NT2/D1 (cell line): ENCODE measurements around the gene BTBD10.

Experiments used
- SUZ12 ChIP-seq: IDR thresholded peaks from 2 replicates; pipeline ENCODE4 v1.6.1; 2011; ENCODE audit not compliant: insufficient read length, insufficient read depth; ENCODE audit errors: extremely low read depth
- YY1 ChIP-seq: IDR thresholded peaks from 2 replicates; pipeline ENCODE4 v1.6.1; 2011; ENCODE audit not compliant: insufficient read length, insufficient read depth
- ZNF274 ChIP-seq: IDR thresholded peaks from 2 replicates; pipeline ENCODE4 v1.6.1; 2011; ENCODE audit warnings: mild to moderate bottlenecking, low read depth, low read length

DNA sequence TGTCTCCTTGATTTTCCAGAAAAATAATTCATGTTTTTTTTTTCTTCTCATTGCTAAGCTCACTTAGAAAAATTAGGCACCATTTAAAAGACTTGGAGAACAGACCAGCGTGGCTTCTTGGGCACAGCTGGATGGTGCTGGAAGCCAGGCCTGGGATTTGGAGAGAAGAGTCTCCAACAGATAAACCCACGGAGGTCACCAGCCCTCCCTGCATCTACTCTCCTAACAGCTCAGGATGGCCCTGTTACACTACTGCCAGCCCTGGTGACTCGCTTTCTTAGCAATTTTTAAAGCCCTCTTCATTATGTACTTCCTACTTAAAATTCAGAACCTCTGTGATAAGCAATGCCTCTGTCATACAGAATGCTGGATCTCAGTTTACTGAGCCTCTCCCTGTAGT, 31.0 kb upstream of the BTBD10 start:
- no peak for TF ChIP-seq ZNF274
- no peak for TF ChIP-seq SUZ12
- no peak for TF ChIP-seq YY1
